NCI-H1436 (cell line): Measurements from ENCODE around the gene TRMU.
"Not testable (repeated sequence)": the region's sequence is repeated elsewhere in the genome, so short reads cannot be mapped to it uniquely, and the experiment has no call there.

Source experiments
- DNase-seq: peaks from one replicate; lab custom pipeline; 2025; lab: John Stamatoyannopoulos, UW

The TRMU gene

DNA sequence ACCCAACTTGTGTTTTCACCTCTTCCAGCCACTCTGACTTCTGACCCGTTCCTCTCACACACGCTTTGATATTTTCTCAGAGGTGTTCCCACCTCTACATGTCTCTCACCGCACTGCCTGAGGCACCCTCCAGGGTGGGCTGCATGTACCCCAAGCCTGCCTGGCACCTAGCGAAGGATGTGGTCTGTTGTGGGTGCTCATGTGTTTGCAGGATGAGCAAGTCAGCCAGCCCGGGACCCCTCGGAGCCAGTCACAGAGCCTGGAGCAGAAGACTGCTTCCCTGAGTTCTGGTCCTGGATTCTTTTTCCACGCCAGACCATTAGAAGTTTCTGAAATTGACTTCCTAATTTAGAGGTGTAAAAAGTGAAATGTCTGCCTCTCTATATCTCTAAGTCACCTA lies 35.0 kb upstream of the TRMU start:
- no peak for DNase-seq

DNA sequence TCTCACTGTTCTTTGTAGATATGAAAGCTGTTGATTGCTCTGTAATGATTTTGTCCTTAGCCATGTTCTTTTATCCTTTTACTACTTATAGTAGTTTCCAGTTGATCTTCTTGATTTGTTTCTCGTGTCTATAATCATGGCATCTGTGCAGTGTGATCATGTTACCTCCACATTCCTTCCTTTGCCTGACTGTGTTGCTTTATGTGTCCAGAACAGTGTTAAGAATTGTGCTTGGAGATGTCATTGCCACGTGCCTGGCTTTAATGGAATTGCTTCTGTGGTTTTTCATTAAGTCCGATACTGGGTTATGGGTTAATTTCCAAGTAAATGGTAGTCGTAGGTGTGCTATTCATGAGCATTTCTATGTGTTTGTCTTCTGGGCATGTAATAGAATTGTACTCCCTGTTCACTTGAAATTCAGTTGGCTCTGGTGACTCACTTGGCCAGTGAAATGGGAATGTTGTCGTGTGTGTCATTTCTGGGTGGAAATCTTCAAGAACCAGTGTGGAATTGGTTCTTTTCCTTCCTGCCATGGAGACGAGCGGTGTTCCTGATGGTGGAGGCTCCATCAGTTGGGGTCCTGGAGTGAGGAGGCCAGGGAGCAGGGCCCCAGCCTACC lies 32.1 kb upstream of the TRMU start:
- no peak for DNase-seq

DNA sequence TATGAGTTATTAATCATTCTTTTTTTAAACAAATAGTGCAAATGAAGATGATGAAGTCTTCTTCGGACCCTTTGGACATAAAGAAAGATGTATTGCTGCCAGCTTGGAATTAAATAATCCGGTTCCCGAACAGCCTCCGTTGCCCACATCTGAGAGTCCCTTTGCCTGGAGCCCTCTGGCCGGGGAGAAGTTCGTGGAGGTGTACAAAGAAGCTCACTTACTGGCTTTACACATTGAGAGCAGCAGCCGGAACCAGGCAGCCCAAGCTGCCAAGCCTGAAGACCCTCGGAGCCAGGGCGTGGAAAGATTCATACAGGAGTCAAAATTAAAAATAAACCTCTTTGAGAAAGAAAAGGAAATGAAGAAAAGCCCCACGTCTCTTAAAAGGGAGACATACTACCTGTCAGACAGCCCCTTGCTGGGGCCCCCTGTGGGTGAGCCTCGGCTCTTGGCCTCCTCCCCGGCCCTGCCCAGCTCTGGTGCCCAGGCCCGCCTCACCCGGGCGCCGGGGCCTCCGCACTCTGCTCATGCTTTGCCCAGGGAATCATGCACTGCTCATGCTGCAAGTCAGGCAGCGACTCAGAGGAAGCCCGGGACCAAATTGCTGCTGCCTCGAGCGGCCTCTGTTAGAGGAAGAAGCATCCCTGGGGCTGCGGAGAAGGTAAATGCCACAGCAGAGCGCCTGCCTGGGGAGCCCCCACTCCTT lies 27.1 kb upstream of the TRMU start:
- no peak for DNase-seq

DNA sequence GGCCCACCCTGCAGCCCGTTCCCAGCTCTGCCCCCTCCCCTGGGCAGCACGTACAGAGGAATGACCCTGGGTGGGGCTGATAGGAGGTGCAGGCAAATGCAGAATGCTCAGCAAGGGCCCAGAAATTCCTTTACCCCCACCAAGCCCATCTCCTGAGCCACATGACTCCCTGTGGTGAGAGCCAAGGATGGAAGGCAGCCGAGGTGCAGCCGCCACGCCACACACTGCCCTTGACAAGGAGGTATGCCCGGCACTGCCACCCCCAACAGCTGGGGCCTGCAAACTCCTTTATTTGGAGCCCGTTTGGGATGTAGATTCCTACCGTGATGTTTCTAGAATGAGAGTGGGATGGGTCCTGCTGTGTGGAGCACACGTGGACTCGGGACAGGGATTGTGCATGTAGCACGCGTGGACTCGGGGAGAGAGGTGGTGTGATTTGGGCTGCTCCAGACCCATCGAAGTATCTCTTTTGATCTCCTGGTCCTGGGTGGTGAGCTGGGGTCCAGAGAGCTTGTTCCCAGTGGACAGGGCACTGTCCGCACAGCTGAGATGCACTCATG lies 25.9 kb upstream of the TRMU start:
- DNase-seq: no peak

DNA sequence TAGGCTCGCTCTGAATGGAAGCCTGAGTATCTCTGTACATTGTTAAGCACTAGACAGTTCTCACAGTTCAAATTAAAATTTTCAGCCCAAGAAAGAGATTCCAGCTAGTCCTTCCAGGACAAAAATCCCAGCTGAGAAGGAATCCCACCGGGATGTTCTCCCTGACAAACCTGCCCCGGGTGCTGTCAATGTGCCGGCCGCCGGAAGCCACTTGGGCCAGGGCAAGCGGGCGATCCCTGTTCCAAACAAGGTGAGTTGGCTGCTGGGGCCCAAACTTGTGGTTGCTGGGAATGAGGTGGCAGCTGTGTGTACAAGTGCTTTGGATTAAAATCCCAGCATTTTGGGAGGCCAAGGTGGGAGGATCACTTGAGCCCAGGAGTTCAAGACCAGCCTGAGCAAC lies 23.5 kb upstream of the TRMU start:
- no peak for DNase-seq

DNA sequence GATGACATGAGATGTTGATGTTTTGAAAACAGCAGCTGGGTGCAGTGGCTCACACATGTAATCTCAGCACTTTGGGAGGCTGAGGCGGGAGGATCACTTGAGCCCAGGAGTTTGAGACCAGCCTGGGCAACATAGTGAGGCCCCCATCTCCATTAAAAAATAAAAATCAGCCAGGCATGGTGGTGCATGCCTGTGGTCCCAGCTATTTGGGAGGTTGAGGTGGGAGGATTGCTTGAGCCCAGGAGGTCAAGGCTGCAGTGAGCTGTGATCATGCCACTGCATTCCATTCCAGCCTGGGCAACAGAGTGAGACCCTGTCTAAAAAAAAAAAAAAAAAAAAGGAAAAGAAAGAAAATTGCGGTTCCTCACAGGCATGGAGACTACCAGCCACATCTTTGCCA lies 22.7 kb upstream of the TRMU start:
- DNase-seq: not testable (repeated sequence)

DNA sequence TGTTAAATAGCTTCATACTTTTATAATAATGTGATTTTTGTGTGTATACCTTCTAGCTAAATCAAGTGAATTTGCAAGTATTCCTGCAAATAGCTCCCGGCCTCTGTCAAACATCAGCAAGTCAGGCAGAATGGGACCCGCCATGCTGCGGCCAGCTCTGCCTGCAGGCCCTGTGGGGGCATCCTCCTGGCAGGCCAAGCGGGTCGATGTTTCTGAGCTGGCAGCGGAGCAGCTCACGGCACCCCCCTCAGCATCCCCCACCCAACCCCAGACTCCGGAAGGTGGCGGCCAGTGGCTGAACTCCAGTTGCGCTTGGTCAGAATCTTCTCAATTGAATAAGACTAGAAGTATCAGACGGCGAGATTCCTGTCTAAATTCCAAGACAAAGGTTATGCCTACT lies 19.5 kb upstream of the TRMU start:
- DNase-seq: no peak

DNA sequence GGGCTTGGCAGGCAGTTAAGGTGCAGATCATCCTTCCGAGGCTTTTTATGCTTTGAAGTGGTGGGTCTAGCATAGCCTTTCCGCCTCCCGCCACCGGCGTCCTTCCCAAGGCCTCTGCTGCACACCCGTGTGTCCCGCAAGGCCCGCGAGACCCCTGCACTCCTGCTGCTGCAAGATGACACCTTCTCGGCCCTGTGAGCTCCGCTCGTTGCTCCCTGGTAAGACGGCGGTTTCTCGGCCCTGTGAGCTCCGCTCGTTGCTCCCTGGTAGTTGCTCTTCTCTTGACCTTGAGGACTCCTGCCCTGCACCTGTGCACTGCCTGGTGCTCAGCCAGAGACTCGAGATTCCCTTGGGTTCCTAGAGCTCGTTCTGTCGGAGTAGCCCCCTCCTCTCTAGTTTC lies 17.9 kb upstream of the TRMU start:
- no peak for DNase-seq

DNA sequence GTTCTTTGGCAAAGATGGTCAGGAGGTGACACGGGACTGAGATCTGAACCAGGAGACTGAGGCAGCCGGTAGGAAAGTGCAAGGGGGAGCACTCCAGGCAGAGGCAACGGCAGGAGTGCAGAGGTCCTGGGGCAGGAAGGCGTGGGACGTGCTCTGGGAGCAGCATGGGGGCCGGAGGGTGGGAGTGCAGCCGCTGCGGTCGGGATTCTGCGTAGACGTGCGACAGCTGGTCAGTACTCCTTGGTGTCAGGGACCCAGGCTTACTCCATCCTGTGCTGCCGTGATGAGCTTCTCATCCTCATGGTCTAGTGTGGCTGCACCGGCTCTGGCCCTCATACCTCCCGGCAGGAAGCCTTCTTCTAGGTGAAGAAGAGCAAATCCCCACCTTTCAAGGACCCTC lies 16.9 kb upstream of the TRMU start:
- DNase-seq: no peak

DNA sequence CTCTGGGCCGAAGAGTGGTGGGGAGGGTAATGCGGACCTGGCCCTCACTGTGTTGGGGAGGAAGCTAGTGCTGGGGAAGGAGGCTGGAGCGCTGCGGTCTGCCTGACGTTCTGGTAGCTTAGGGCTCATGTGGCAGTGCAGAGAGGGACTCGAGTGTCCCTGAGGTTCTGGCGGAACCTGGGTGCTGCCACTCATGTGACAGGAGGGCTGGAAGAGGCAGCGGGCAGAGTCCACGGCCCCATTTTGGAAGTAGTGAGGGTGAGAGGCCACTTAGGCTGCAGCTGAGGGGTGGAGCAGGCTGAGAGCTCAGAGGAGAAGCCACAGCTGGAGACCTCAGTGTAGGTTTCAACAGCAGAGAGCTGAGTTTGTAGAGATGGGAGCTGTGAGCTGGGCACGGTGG lies 16.2 kb upstream of the TRMU start:
- no peak for DNase-seq

DNA sequence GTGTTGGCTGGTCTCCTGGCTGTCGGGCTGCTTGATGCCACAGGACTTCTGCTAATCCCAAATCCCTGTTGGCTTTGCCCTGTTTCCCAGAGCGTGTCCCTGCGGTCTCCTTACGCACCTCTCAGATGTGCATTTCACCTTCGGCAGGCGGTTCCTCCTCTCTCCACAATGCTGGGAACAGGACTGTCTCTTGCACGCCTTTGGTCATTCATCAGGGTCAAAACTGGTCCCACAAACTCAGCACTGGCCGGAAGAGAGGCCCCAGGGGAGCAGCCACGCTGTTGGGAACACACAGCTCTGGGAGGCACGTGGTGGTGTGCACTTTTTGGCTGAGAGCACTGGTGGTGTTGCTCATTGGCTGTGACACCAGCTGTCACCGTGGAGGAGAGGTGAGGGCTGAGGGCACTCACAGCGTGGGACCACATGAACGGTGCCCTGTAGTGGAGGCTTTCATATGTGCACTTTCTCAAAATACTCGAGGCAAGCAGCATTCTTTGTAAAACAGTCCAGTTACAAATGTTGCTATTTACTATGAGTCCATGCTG lies 15.3 kb upstream of the TRMU start:
- DNase-seq: no peak

DNA sequence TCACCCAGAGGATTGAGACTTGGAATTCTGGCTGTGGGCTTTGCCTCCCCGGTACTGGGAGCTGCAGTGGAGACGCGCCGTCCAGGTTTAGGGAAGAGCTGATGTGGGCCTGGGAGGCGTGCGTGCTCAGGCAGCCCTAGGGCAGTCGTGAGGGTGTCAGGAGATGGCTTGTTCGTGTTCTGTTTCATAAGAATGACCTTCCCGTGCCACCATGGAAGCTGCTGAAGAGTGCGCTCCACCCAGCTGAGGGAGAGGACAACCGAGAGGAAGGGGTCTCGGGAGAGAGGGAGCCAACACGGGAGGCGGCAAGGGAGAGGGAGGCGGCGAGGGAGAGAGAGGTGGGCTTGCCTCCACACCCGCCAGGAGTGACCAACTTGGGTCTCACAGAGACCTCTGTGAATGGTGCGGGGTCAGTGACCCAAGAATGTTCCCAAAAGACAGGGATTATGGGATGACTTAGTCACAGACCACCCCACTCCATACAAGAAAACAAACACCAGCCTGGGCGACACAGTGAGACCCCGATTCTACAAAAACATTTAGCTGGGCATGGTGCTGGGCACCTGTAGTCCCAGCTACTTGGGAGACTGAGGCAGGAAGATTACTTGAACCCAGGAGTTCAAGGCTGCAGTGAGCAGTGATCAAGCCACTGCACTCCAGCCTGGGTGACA lies 14.7 kb upstream of the TRMU start:
- no peak for DNase-seq

DNA sequence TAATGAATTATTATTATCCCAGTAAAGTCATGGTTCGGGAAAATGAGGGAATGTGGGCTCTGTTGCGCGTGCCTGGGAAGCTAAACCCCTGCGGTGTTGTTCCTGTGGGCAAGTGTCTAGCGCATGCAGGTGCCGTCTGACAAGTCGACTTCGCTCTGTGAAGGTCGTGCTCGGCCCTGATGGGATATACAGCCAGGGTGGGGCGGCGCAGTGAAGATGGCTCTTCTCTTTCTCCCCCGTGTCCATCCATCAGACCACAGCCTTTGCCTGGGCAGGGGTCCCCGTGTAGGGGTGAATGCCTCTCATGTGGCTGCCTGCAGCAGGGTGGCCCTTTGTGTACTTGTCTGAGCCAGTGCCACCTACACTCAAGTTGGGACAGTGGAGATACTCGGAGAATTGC lies 12.8 kb upstream of the TRMU start:
- DNase-seq: no peak

DNA sequence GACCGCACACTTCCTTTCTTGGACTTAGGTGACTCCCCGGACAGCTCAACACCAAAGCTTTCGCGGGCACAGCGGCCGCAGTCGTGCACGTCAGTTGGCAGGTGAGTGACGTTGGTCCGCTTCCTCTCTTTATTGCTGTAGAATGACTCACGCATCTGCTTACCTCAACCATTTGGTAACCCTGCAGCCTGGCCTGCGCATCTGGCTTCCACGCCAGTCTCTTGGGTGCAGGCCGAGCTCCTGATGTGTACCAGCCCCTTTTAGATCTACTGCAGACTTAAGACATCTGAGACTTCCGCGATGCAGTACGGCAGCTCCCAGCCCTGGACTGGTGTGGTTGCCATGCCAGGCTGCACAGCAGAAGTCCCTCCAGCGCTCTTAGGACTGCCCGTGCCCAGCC lies 12.4 kb upstream of the TRMU start:
- DNase-seq: no peak

DNA sequence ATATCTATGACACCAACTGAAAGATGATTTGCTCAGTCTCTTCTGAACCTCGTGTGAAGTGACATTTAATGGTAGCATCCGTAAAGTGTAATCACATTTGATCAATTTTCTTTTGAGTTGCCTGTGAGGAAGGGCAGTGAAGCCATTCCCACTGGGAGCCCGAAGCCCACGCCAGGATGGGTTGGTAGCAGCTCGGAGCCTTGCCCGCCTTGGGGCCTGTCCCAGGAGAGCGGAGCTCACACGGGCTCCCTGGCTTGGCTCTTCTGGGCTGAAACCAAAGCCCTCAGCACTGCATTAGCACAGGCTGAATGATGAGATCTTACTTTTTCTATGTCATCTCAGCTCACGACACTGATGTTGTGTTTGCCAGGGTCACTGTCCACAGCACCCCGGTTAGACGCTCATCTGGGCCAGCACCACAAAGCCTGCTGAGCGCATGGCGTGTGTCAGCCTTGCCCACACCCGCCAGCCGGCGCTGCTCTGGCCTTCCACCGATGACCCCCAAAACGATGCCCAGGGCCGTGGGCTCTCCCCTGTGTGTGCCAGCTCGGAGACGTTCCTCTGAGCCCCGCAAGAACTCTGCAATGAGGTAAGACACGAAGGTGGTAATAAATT lies 9.3 kb upstream of the TRMU start:
- DNase-seq: no peak

DNA sequence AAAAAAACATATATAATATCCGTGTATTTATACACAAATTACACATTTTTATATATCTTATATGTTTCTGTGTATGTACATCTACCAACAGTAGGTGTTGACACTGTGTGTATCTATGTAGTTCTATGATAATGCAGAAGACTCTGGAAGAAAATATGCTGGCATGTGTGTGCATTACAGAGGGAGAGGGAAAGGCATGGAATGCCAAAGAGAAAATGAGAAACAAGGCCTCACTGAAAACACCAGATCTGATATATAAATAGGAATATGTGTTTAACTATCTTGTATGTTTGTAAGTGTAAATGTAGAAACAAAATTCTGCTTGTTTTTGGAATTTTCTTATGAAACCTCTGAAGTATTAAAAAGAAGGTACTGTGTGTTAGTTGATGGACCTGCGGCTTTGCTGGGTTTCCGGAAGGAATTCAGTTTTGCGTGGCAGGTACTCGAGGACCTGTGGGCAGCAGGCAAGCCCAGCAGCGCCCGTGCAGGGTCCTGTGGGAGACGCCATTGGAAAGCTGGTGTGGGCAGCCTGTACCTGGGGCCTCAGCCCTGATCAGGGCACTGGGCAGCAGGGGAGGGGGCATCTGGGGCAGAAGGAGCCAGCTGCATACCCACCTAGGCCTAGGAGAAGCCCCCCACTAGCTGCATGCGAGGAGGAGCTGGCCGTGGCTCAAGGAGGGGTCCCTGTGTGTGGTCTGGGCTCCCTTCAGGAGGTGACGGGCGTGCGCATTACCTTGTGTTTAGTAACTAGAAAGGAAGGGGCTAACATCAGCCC lies 7.6 kb upstream of the TRMU start:
- no peak for DNase-seq

DNA sequence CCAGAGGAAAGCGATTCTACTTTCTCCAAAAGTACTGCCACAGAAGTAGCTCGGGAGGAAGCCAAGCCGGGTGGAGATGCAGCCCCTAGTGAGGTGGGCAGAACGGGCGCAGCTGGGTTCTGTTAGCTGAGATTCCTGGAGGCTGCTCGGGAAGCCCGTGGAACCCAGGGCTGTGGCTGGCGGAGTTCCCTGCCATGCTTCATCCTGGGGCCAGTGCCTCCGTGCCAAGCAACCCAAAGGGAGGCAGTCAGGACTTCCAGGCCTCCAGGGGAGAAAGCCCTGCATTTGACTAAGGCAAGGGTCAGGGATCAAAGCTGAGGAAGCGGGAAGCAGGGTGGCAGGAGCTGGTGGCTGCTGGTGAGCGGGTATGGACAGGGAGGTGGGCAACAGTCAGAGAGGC lies 6.7 kb upstream of the TRMU start:
- DNase-seq: no peak

DNA sequence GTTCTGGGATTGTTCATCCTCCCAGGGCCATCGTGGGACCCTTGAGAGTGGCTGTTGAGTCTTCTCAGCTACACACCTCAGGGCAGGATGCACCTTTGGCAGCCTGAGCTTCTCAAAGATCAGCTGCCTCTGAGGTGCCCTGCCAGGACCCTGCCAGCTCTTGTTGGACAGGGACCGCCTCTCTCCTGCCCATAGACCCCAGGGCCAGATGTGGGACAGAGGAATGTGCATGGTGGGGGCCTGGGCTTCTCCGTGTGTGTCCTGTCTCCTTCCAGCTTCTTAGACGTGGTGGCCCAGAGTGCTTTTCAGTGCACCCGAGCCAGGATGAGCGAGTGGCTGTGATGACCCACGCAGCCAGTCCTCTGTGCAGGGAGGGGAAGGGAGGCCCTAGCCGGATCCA lies 5.9 kb upstream of the TRMU start:
- DNase-seq: no peak

DNA sequence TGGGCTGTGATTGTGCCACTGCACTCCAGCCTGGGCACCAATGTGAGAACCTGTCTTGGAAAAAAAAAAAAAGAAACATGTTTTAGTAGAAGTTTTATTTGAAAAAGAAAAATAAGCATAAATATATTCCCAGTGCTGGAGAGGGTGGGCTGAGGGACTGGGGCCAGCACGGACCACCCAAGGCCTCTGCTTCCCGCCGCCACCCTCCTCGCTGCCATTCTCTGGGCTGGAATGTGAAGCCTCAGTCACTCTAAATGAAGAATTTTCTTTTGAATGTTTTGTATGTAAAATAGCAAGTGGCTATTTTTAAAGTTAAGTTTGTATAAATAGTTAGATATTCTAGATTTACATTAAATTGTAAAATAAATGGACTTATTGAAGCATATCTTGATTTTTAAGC lies 5.1 kb upstream of the TRMU start:
- no peak for DNase-seq

DNA sequence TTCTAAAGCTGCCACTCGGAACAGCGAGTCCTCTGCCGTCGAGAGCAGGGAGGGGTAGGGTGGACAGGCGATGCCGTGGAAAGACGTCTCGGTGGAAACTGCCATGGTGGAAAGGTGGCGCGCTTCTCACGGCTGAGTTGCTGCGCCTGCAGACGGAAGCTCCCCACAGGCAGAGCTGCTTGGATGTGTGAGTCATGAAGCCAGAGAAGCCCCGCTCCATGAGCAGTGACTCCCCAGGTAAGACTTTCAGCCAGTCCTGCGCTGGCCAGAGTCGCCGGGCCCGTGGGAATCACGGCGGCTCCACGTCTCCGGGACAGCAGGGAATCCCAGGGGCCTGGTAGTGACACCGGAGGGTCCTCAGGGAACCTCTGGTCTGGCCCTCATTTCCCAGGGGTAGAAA lies 4.0 kb upstream of the TRMU start:
- DNase-seq: no peak

DNA sequence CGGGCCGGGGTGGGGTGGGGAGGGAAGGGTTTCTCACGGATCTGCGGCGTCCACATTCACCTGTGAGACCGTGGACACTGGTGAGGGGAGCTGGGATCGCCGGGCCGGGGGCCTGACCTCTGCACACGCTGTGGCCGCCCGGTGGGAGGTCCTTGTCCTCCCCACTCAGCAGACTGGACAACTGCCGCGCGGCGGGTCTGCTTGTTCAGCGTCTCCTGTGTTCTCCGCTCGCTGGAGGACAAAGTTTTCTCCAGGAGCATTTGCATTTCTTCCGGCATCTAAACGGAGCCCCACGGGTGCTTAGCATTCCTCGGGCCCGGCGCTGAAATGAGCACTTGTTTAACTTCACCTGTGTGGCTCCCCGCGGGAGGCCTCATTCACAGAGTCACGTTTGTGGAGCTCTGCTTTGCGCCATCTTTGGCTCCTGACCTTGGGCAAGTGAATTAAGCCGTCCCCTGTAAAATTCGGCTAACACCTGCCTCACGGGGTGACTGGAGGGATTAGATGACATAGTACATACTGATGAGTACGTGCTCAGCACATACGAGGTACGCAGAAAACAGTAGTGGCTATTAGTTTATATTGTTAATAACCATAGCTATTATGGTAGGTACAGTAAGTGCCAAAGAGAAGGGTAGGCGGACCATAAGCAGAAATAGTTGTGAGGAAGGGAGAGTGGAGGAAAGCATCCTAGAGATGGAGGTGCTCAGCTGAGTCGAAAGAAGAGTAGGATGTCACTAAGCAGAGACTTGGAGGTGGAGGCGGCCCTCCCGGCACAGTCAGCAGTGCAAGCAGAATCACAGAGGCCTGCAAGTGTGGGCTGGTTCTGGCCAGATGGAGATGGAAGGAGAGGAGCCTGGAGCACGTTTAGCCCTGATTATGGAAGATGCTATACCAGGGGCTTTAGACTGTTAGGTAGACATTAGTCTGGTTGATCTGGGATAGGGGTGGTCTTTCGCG lies 885 bp downstream of the TRMU start:
- DNase-seq: no peak
